ENCODE data around the gene TLCD2.
A peak's percentile ranks its signal among the peaks of the same experiment; 100 is the strongest.
"Not testable (repeated sequence)": the region's sequence is repeated elsewhere in the genome, so short reads cannot be mapped to it uniquely, and the experiment has no call there.

The TLCD2 gene

GRCh38 chr17:1709971-1710806, at the start of gene TLCD2:
Gene TLCD2, minus strand, starts transcription at chr17:1710377. Its CDS starts 135 bp downstream, at chr17:1710242.
- DNase-seq (ENCODE audit: low read depth in 2 of 2): no peak

- no peak for DNase-seq (ENCODE audit: low read depth in 2 of 2)
Measured at GRCh38 chr17:1759529-1759928, 49.4 kb upstream of the TLCD2 start.

DNA sequence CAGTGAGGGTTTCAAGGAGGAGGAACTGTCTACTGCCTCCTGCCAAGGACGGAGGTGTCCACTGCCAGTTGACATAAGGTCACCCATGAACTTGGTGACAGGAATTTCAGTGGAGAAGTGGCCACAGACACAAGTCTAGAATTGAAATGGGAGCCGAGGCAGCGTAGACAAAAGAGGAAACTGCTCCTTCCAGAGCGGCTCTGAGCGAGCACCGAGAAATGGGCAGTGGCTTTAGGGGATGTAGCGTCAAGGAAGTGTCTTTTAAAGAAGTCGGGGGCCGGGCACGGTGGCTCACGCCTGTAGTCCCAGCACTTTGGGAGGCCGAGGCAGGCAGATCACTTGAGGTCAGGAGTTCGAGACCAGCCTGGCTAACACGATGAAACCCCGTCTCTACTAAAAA, 48.6 kb upstream of the TLCD2 start:
- no peak for DNase-seq (ENCODE audit: low read depth in 2 of 2)

- DNase-seq (ENCODE audit: low read depth in 2 of 2): no peak
Measured at GRCh38 chr17:1755827-1756262, 45.7 kb upstream of the TLCD2 start.

DNA sequence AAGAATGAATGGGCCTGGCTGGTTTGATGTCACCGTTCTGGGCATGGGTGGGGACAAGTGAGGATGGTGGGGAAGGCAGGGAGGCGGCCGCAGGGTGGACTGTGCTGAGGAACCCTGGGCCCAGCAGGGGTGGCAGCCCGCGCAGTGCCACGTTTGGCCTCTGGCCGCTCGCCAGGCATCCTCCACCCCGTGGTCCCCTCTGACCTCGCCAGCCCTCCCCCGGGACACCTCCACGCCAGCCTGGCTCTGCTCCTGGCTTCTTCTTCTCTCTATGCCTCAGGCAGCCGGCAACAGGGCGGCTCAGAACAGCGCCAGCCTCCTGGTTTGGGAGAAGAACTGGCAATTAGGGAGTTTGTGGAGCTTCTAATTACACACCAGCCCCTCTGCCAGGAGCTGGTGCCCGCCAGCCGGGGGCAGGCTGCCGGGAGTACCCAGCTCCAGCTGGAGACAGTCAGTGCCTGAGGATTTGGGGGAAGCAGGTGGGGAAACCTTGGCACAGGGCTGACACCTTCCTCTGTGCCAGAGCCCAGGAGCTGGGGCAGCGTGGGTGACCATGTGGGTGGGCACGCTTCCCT, 45.2 kb upstream of the TLCD2 start:
- no peak for DNase-seq (ENCODE audit: low read depth in 2 of 2)

DNA sequence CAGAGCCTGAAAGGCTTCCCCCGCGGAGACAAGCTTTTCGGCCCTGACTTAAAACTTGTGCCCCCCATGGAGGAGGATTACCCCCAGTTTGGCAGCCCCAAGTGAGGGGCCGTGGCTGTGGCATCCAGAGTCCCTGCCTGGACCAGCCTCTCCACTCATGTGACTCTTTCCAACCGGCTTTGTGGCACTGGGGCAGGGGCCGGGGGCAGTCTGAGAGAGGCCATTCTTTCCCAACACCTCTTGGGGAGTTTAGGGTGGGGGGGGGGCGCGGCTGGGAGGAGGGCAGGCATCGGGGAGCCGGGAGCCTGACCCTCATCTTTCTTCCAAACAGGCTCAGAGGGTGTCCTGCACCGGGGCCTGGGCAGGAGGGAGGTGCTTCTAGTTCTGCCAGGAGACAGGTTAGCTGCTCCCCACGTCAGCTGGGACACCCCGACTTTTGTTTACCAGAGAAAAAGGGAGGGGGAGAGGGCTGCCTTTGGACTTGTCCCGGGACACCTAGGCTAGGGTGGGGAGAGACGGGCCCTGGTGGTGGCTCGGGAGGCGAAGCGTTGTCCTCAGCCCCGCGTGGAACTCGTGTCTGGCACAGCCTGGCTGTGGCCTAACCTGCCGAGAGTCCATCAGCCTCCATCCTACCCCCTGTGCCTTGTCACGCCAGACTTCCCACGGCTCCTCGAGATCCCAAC, 44.4 kb upstream of the TLCD2 start:
- DNase-seq (ENCODE audit: low read depth in 2 of 2): no peak

DNA sequence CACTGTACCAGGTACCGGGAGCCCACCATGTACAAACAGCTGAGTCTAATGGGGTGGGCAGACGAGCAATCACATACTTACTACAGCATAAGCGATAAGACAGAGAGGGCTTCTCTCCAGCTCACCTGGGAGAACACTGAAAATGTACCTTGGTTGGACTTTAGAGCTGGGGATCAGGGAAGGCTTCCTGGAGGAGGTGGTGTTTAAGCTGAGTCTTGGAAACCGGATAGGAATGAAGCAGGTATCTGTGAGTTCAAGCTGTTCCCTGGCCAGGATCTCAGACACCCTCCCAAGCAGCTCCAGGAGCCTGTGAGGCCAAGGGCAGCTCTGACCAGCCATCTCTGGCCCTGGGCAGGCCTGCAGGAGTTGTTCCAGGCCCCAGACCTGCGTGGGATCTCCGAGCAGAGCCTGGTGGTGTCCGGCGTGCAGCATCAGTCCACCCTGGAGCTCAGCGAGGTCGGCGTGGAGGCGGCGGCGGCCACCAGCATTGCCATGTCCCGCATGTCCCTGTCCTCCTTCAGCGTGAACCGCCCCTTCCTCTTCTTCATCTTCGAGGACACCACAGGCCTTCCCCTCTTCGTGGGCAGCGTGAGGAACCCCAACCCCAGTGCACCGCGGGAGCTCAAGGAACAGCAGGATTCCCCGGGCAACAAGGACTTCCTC, 43.7 kb upstream of the TLCD2 start:
- DNase-seq (ENCODE audit: low read depth in 2 of 2): no peak

GRCh38 chr17:1752425-1753262, 42.5 kb upstream of the TLCD2 start:
- no peak for DNase-seq (ENCODE audit: low read depth in 2 of 2)

DNA sequence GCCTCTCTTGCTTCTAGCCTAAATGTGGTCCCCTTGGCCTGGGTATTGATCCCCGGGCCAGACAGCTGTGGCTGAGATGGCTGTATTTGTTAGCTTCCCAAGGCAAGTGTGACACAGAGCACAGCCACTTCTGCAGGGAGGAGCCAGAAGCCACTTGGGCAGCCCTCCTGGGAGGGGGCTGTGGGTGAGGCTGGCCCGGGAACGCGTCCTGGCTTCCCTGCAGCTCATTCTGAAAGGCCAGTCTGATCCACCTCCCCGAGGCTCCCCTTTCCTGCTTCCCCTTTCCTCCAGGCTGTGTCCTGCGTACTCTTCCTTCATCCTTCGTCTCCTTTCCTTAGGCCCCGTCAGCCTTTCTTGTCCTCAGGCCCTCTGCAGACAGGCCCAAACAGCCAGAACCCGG, 40.5 kb upstream of the TLCD2 start:
- DNase-seq (ENCODE audit: low read depth in 2 of 2): no peak

DNA sequence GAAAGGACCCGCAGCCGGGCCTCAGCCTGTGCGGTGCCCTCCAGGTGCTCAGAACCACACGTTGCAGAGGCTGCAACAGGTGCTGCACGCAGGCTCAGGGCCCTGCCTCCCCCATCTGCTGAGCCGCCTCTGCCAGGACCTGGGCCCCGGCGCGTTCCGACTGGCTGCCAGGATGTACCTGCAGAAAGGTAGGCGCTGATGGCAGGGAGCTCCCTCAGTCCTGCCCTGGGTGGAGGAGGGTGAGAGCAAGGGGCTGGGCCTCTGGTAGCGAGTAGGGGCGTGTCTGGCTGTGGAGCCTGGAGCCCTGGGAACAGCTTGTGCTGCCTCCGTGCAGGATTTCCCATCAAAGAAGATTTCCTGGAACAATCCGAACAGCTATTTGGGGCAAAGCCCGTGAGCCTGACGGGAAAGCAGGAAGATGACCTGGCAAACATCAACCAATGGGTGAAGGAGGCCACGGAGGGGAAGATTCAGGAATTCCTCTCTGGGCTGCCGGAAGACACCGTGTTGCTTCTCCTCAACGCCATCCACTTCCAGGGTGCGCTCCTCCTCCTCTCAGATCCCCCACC, 36.9 kb upstream of the TLCD2 start:
- no peak for DNase-seq (ENCODE audit: low read depth in 2 of 2)

DNA sequence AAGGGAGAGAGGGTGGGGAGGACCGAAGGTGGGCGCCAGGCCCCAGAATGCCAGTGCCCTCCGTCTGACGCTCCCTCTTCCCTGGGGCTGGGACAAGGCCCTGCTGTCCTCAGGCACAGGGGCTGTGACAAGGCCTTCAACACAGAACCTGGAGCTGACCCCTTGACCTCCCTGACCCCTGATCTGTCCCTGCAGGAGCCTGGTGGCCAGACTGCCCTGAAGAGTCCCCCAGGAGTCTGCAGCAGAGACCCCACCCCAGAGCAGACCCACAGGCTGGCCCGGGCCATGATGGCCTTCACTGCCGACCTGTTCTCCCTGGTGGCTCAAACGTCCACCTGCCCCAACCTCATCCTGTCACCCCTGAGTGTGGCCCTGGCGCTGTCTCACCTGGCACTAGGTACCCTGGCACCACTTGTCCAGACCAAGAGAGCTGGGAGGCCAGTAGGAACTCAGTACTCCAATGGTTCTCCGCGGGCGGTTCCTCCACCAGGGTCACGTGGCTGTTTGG, 35.4 kb upstream of the TLCD2 start:
- DNase-seq (ENCODE audit: low read depth in 2 of 2): no peak

DNA sequence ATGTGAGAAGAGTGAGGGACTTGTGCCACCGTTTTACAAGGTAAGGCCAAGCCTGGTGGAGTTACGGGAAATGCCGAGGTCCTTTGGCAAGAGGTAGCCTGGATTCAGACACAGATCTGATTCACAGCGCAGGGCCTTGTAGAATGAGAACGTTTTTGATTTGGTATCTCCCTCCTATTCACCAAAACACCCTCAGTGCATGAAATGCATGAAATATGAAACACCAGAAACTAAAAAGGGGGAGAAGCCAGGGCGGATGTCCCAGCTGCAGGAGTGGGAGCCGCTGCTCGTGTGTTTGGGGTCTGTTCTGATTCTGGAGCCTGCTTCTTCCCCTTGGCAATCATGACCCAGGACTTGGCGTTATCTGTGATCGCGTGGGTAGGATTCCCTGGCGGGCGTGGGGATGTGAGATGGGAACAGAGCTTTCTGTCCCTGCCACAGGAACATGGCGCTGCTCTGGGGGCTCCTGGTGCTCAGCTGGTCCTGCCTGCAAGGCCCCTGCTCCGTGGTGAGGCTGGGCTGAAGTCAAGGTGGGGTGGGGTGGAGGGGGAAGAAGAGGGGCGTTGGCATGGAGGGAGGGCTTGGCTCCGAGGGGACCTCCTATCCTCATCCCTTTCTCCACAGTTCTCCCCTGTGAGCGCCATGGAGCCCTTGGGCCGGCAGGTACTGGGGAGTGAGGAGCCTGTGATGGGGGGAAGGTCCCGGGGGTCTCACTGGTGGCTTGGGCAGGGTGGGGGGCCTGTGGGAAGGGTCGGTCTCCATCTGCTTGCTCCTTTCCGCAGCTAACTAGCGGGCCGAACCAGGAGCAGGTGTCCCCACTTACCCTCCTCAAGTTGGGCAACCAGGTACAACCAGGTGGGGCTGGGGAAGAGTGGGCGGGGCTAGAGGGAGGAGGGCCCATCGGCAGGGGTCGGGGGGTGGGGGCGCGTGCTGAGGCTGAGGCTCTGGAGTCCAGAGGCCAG, 34.7 kb upstream of the TLCD2 start:
- no peak for DNase-seq (ENCODE audit: low read depth in 2 of 2)

DNA sequence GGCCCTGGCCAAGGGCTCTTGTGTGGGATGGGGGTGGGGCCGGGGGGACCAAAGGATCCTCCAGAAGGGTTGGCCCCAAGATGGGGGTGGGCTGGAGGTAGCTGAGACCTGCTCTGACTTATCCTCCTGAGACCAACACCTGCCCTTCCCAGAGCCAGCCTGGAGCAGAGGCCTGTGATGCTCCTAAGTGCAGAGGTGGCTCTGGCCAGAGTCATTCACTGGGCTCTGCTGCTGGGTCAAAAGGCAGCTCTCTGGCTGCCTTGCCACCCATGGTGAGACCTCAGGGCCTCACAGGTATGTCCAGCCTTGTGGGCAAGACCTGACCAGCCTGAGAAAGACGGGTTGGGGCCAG, 32.9 kb upstream of the TLCD2 start:
- DNase-seq (ENCODE audit: low read depth in 2 of 2): no peak

- no peak for DNase-seq (ENCODE audit: low read depth in 2 of 2)
Measured at GRCh38 chr17:1742371-1743087, 32.4 kb upstream of the TLCD2 start, which contains the start of gene SERPINF2. Gene SERPINF2, plus strand, starts transcription at chr17:1742871. Its CDS starts 2,125 bp downstream, at chr17:1744996.

GRCh38 chr17:1741899-1742298, 31.7 kb upstream of the TLCD2 start:
- not testable (repeated sequence) for DNase-seq (ENCODE audit: low read depth in 2 of 2)

DNA sequence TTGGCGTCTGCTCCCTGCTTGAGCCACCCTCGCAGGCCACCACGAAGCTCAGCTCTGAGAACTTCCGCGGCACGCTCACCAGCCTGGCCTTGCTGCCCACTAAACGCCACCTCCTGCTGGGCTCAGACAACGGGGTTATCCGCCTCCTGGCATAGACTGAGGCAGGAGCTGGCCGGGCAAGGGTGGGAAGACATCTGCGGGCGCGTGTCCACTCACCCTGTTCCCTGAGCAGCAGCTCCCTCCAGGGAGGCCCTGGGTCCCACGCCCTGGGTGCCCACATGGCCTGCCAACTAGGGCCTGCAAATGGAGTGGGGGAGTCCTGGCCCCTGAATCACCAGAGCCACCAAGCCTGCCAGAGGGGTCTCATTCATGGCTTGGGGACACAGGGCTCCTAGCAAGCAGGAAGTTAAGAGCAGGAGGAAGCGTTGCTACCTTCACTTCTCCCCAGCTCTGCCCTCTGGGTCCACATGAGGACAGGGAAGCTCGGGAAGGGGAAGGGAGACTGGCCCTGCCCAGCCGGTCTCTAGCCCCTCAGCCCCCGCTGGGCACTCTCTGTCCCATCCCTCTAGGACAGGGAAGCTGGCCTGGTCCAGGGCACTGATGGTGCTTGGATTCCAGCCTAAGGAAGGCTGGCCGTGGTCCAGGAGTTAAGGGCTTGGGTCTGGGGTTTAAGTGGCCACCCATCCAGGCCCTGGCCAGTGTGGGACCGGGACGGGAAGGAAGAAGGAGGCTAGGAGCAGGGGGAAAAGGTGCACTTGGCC, 27.5 kb upstream of the TLCD2 start:
- no peak for DNase-seq (ENCODE audit: low read depth in 2 of 2)

DNA sequence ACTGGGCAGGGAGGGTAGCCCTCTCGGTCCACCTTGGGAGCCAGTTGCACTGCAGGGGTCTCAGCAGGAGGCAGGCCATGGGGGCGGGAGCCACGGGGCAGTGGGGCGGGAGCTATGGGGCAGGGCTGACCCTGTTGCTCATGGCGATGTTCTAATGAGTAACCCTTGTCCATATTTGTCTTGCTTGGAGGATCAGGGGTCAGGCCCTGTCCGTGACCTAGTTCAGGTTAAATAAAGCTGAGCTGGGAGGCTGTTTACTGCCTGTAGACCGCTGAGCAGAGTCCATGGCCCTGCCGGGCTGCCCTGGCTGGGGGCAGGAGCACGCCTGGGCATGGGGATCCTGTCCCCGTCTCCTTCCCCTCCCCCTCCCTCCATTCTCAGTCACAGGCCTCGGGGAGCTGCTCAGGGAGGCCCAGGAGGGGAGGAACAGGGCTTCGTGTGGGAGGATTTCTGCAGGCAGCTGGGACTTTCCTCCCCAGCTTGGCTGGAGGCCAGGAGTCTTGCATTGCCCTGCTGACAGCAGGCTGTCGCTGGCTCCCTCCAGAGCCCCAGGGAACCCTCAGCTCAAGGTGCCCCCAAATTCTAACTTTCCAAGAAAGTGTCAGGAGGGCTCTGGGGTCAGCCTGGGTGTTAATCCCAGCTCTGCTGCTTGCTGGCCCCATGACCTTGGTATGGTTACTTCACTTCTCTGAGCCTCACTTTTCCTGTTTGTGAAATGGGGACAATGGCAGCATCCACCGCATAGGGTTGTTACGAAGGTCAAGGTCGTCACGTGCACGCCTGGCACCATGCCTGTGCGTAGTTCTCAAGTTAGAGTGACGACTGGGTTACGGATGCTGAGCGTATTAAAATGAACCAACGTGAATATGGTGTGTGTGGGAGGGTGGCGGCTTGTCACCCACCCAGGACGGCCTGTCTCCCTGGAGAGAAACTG, 26.4 kb upstream of the TLCD2 start:
- DNase-seq (ENCODE audit: low read depth in 2 of 2): peak; percentile 30 to 52

Measured in stimulated activated CD8-positive, alpha-beta memory T cell treated with anti-CD3 and anti-CD28 coated beads, Interleukin-2, amount 100 ng/mL, for 48 hours (primary cell).